ENCODE measurements around the gene DPF1. TPM values are rescaled to one million over a fixed set of nuclear protein-coding genes. Genes with fewer than 3 reads are reported as not detected.

The DPF1 gene
- total RNA-seq, 1 donor from 2014 or later, result 1.3 TPM

DNA sequence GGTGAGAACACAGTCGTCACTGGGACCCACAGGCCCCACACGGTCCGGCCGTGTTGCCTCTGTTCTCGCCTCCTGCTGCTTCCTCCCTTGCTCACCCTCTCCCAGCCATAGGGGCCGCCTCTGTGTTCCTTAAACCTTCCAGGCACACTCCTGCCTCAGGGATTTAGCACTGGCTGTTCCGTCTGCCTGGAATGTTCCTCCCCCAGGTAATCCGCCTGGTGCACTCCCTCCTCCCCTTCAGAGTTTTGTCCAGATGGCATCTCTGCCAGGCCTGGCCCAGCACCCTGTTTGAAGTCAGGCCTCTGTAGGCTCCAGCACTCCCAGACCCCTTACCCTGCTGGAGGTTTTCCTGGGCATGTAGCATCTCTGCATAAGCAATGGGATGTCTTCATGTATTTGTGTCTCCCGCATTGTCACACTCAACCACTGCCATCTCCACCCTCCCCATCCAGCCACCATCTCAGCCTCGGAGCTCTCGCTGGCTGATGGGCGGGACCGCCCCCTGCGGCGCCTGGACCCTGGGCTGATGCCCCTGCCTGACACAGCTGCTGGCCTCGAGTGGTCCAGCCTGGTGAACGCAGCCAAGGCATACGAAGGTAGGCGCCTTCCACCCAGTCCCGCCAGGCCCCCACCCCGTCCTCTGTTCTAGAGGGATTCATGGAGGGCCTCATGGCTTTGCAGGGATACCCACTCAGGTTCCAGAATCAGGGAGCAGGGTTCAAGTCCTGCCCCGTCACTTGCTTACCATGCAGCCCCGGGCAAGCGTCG, 25.9 kb downstream of the DPF1 start:
- no peak for DNase-seq (ENCODE audit: low read depth)
- no peak overlapping the region for H3K4me3 ChIP-seq (ENCODE audit: low read depth, low read length)
- TF ChIP-seq, protein P1, sequence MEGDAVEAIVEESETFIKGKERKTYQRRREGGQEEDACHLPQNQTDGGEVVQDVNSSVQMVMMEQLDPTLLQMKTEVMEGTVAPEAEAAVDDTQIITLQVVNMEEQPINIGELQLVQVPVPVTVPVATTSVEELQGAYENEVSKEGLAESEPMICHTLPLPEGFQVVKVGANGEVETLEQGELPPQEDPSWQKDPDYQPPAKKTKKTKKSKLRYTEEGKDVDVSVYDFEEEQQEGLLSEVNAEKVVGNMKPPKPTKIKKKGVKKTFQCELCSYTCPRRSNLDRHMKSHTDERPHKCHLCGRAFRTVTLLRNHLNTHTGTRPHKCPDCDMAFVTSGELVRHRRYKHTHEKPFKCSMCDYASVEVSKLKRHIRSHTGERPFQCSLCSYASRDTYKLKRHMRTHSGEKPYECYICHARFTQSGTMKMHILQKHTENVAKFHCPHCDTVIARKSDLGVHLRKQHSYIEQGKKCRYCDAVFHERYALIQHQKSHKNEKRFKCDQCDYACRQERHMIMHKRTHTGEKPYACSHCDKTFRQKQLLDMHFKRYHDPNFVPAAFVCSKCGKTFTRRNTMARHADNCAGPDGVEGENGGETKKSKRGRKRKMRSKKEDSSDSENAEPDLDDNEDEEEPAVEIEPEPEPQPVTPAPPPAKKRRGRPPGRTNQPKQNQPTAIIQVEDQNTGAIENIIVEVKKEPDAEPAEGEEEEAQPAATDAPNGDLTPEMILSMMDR (conservative IDR thresholded peaks at IDR 0.05; ENCODE audit: low read depth, low read length), result no peak

DNA sequence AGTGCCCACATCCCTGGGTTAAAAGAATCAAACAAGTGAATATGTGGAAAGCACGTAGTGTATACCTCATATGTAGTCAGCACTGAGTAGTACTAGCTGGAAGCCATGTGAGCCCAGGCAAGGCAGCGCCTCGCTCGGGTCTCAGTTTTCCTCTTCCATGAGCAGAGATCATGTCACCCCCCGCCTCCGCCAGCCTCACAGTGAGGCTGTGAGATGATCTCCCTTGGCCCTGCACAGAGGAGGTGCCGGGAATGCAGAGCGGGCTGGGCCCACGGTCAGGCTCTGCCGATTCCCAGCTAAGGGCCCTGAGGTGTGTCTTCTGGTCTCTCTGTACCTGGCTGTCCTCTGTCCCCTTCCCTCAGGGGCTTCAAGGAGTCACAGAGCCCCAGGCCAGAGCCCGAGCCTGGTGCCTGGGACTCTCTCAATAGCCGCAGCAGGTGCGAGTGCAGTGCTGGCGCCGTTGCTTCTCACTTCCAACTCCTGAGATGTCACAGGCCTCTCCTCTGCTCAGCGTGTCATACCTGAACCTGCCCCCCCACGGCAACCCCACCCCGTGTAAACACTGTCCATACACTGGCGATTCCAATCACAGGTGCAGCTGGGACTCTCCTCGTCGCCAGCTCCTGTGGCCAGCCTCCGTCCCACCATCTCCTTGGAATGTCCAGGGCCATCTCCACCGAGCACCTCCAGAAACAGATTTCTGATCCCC, 26.9 kb downstream of the DPF1 start:
- no peak for DNase-seq (ENCODE audit: low read depth)
- no peak overlapping the region for H3K4me3 ChIP-seq (ENCODE audit: low read depth, low read length)
- TF ChIP-seq, protein P1 (conservative IDR thresholded peaks at IDR 0.05; ENCODE audit: low read depth, low read length), result no peak

DNA sequence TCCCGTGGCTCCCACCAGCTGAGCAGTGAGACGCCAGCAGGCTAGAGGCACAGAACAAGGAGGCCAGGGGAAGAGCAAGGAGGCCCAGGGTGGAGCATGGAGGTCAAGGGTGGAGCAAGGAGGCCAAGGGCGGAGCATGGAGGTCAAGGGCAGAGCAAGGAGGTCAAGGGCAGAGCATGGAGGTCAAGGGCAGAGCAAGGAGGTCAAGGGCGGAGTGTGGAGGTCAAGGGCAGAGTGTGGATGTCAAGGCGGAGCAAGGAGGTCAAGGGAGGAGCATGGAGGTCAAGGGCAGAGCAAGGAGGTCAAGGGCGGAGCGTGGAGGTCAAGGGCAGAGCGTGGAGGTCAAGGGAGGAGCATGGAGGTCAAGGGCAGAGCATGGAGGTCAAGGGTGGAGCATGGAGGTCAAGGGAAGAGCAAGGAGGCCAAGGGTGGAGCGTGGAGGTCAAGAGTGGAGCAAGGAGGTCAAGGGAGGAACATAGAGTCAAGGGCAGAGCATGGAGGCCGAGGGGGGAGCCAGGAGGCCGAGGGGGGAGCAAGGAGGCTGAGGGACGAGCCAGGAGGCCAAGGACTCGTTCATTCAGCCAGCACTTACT, 27.7 kb downstream of the DPF1 start:
- no peak overlapping the region for H3K4me3 ChIP-seq (ENCODE audit: low read depth, low read length)
- TF ChIP-seq, protein P1 (conservative IDR thresholded peaks at IDR 0.05; ENCODE audit: low read depth, low read length), result no peak
- DNase-seq (ENCODE audit: low read depth), result no peak

DNA sequence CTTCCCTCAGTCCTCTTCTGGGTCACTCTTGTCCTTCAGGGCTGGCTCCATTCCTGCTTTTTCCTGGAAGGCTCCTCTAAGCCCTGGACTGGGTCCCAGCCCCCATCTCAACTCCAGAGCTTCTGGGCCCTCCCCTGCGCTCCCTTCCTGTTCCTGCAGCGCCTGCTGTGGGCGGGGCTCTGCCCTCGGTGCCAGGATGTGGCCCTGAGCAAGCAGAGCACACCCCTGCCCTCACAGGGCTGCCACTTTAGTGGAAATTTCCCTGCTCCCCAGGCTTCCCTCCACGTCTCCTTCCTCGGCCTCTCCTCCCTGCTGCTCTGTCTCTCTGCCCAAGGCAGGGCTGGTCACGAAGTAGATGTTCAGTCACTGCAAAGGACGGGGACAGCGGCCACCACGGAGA, 28.8 kb downstream of the DPF1 start:
- no peak overlapping the region for H3K4me3 ChIP-seq (ENCODE audit: low read depth, low read length)
- DNase-seq (ENCODE audit: low read depth), result no peak
- TF ChIP-seq, protein P1 (conservative IDR thresholded peaks at IDR 0.05; ENCODE audit: low read depth, low read length), result no peak

DNA sequence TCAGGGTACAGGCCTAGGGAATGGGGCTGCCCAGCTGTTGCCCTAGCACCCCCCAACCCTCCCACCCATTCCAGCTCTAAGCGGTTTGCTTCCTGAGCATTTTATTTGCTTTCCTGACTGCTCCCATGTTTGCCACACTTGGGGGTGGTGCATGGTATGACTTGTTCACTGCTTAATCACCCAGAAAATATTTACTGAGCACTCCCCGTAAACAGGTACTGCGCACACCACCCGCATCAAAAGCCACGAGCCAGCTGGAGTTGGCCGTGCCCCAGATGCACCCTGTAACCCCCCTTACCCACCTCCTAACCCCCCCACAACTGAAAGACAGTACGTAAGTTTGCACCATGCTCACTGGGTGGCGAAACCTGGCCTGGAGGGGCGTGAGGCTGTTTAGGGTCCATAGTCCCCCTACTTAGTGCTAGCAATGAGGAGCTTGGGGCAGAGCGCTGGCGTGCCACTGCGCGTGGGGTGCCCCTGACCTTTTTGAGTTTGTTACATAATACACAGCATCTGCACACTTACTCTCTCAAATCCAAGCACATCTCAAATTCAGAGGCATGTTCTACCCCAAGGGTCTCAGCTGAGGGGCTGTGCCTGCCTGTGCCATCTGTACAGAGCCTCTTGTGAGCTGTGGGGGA, 29.8 kb downstream of the DPF1 start:
- TF ChIP-seq, protein P1 (conservative IDR thresholded peaks at IDR 0.05; ENCODE audit: low read depth, low read length), result no peak
- H3K4me3 ChIP-seq (ENCODE audit: low read depth, low read length), result no peak overlapping the region
- no peak for DNase-seq (ENCODE audit: low read depth)

DNA sequence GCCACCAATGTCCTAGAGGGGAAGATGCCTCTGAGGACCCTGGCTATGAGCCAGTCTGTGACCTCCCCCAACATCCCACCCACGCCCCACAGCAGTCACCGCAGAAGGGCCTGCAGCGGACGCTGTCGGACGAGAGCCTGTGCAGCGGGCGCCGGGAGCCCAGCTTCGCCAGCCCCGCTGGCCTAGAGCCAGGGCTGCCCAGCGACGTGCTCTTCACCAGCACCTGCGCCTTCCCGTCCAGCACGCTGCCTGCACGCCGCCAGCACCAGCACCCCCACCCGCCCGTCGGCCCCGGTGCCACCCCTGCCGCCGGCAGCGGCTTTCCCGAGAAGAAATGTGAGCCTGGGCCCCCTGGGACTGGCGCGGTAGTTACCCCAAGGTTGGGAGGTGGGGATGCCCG, 30.6 kb downstream of the DPF1 start:
- DNase-seq (ENCODE audit: low read depth), result no peak
- no peak overlapping the region for H3K4me3 ChIP-seq (ENCODE audit: low read depth, low read length)
- TF ChIP-seq, protein P1 (conservative IDR thresholded peaks at IDR 0.05; ENCODE audit: low read depth, low read length), result no peak
